T-helper 22 cell (primary cell): ENCODE measurements around the gene TP53TG5.

Experiments
- DNase-seq: peaks from one replicate; pipeline ENCODE4 v3.0.0-alpha.2; 2020; ENCODE audit warnings: low read depth

The TP53TG5 gene

DNA sequence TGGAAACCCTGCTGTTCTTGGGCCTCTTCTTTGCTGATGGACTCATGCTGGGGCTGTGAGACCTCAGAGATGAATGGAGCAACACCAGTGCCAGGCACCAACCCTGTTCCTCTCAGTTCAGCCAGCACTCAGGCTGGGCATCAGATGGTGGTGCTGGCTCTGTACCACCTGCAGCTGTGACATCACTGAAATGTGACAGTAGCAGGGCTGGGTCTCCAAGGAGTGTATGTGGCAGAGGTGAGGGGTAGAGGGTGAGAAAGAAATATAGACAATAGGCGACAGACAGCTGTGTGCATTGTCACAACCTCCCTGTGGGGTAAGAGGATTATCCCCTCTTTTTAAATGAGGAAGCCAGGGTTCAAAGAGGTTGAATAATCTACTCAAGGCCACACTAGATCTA is at the start of gene TP53TG5:
TP53TG5 (minus strand) TSS at position 135 of the 400 bp plus-strand sequence; CDS start at position 46, 89 bp downstream.
- DNase-seq: no peak

- no peak for DNase-seq
Measured at GRCh38 chr20:45427236-45428149, 49.4 kb upstream of the TP53TG5 start.

- DNase-seq: no peak
Measured at GRCh38 chr20:45426320-45427016, 48.3 kb upstream of the TP53TG5 start.

GRCh38 chr20:45425561-45425960 is 47.4 kb upstream of the TP53TG5 start:
- DNase-seq: no peak

- no peak for DNase-seq
Measured at GRCh38 chr20:45423700-45424099, 45.6 kb upstream of the TP53TG5 start.

- no peak for DNase-seq
Measured at GRCh38 chr20:45420125-45420524, 42.0 kb upstream of the TP53TG5 start.

GRCh38 chr20:45419188-45420091 is 41.3 kb upstream of the TP53TG5 start:
- DNase-seq: no peak

GRCh38 chr20:45416917-45417316 is 38.8 kb upstream of the TP53TG5 start:
- no peak for DNase-seq

- peak; percentile 89 for DNase-seq
Measured at GRCh38 chr20:45415822-45416637, 37.9 kb upstream of the TP53TG5 start, which contains the start of gene PIGT. PIGT (plus strand) TSS chr20:45416141; CDS start chr20:45416157, 16 bp downstream.

DNA sequence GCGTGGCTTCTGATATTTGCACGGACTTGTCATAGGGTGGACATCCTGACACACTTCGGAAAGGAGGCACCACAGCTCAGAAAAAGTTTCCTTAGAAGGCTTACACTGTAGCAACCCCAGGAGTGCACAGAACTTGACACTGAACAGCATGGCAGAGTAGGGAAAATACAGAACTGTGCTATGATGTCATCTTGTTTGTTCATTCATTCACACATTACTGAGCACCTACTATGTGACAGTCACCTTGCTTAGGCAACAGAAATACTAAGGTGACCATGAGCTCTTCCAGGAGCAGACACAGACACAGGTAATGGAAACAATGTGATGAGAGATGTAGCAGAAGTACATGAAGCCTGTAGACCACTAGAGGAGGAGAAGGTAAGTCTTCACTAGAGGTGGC is 35.4 kb upstream of the TP53TG5 start:
- no peak for DNase-seq

- DNase-seq: no peak
Measured at GRCh38 chr20:45412653-45413052, 34.5 kb upstream of the TP53TG5 start.

DNA sequence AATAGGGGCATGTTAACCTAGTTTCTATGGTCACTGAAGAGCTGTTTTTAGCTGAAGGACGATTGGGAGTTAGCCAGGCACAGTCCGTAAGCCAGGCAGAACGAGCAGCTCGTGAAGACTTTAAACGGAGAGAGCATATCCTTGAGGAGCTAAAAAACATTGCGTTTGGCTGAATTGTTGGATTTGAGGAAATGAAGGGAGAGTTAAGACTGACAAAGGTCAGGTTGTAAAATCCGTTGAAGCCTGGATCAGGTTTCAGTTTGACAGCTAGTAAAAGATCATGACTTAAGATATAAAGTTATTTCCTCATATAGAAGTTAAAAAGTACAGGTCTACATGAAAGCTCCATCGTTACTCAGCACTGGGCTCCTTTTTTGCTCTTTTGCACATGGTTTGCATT is 32.8 kb upstream of the TP53TG5 start:
- DNase-seq: no peak

DNA sequence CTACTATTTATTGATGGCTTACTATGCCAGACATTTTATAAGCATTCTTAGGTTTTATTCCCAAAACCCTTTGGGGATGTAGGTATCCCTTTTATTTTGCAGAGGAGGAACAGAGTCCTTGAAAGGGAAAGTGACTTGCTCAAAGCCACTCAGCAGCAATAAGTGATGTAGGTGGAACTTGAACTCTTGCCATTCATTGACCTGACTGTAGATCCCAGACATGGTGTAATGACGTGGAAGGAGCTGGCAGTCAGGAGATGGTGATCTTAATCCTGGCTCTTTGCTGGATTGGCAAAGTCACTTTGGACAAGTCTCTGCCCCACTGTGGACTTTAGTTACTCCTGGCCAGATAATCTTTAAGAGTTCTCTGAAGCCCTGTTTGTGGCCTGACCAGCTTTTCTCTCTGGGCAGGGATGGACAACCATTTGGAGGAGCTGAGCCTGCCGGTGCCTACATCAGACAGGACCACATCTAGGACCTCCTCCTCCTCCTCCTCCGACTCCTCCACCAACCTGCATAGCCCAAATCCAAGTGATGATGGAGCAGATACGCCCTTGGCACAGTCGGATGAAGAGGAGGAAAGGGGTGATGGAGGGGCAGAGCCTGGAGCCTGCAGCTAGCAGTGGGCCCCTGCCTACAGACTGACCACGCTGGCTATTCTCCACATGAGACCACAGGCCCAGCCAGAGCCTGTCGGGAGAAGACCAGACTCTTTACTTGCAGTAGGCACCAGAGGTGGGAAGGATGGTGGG is 31.6 kb upstream of the TP53TG5 start:
- DNase-seq: no peak

DNA sequence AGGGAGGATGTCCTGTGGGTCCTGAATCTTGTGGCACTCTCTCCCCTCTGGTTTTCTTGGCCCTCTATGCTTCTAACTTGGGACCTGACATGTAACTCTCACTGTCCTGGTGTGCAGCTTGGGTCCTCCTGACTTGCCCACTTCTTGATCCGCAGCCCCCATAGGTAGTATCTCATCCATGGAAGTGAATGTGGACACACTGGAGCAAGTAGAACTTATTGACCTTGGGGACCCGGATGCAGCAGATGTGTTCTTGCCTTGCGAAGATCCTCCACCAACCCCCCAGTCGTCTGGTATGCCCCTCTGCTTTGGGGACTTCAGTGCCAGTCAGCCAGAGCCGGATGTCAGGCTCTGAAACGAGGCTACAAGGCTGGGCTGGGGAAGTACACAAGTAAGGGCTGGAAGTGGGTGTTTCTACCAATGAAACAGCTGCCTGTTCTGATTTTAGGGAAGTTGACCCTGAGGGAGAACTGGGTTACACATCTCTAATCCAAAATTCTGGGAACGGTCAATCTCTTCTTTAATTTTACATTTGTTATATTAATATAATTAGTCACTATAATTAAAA is 30.6 kb upstream of the TP53TG5 start:
- no peak for DNase-seq

- DNase-seq: no peak
Measured at GRCh38 chr20:45407783-45408645, 29.9 kb upstream of the TP53TG5 start, which contains the start of gene DBNDD2. DBNDD2 (plus strand) TSS chr20:45408289; CDS start chr20:45408468, 179 bp downstream.

DNA sequence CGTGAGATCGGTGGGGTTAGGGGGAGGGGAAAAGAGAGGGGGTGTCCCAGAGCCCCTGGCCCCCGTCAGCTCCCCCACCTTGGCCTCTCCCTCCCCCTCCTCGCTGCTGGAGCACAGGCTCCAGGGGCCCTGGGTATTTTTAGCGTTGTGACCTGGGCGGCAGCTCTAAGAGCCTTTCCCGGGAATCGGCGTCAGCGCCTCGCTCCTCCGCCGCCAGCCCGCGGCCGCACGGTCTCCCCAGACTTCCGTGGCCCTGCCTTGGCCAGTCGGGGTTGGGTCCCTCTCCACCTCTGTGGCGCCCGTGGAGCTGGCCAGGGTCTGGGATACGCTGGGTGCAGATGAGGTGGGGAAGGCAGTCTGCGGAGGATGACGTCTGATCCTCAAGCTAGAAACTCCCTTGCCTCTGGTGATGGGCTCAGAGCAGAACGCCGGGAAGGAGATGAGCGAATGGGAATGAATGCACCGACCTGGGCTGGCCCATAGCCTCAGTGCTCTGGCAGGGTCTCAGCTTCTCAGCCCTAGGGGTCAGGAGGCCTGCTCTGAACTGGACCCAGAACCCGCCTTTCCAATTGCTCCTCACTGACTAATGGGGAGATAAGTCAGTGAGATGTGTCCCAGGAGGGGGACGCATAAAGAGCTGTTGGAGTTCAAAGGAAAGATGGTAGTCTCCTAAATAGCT is 29.1 kb upstream of the TP53TG5 start:
- no peak for DNase-seq

GRCh38 chr20:45406260-45407066 is 28.3 kb upstream of the TP53TG5 start:
- DNase-seq: no peak
